Fibroblast of lung (primary cell): ENCODE results near the gene ROGDI.

Source experiments
- CTCF ChIP-seq, 2 donors: IDR thresholded peaks in 1 of 2; conservative IDR thresholded peaks in 1 of 2; 1 replicate in 1 of 2; 2 replicates in 1 of 2; pipeline ENCODE4 v1.5.1; 2011 to 2012; ENCODE audit warnings: low read length in 2 of 2, control low read depth in 1 of 2, inconsistent platforms in 1 of 2, low read depth in 1 of 2, mild to moderate bottlenecking in 1 of 2
- EZH2 ChIP-seq: IDR thresholded peaks from 2 replicates; pipeline ENCODE4 v1.5.1; 2012; ENCODE audit warnings: low read length, control low read depth, mild to moderate bottlenecking; ENCODE audit errors: missing control alignments

- TF ChIP-seq CTCF (conservative IDR thresholded peaks at IDR 0.05 in 1 of 2, IDR thresholded peaks at IDR 0.05 in 1 of 2; ENCODE audit: low read depth in 1 of 2, low read length in 2 of 2) (no peak), EZH2 (no peak)
Measured at GRCh38 chr16:4785758-4786433, 16.5 kb downstream of the ROGDI start.
